H1 (cell line): ENCODE data around the gene ELFN1. TPM values are rescaled to one million over a fixed set of nuclear protein-coding genes. Genes with fewer than 3 reads are reported as not detected.

ENCODE experiments used
- CTCF ChIA-PET: fragments of 300-600 bp; sonication (Branson Sonifier 250); formaldehyde crosslinking; loops from one replicate; lab custom pipeline; 2021; ENCODE audit not compliant: partially characterized antibody; lab: Charles Lee
- POLR2A ChIA-PET: fragments of 300-600 bp; sonication (Branson Sonifier 250); formaldehyde crosslinking; loops from one replicate; lab custom pipeline; 2021; ENCODE audit warnings: inconsistent platforms; ENCODE audit not compliant: partially characterized antibody; lab: Charles Lee
- DNase-seq, 2 experiments: peaks; one replicate each; pipeline versions ENCODE4 v3.0.0 to v3.0.0-alpha.2; 2010 to 2022; ENCODE audit warnings: low spot score in 2 of 2, low read depth in 1 of 2, mixed read lengths in 1 of 2
- FAIRE-seq: peaks from 2 replicates; lab custom pipeline; 2011; peaks lifted over from hg19 to GRCh38; lab: Jason Lieb, UNC
- H2AFZ ChIP-seq: 2 replicates; pipeline ENCODE4 v1.8.1; 2012; ENCODE audit warnings: low read length, inconsistent platforms
- H2AK5ac ChIP-seq: 2 replicates; pipeline ENCODE4 v1.6.1; 2013; ENCODE audit warnings: low read depth, low read length
- H2BK120ac ChIP-seq: replicated peaks from 2 replicates; pipeline ENCODE3; 2013; ENCODE audit warnings: low read depth, low read length, inconsistent platforms
- H2BK12ac ChIP-seq: 2 replicates; pipeline ENCODE4 v1.6.1; 2013; ENCODE audit warnings: low read depth, low read length
- H2BK15ac ChIP-seq: 2 replicates; pipeline ENCODE4 v1.6.1; 2013; ENCODE audit warnings: low read length
- H2BK20ac ChIP-seq: 2 replicates; pipeline ENCODE4 v1.6.1; 2013; ENCODE audit warnings: low read length
- H2BK5ac ChIP-seq: 2 replicates; pipeline ENCODE4 v1.6.1; 2013; ENCODE audit warnings: low read depth, low read length
- H3K14ac ChIP-seq: 2 replicates; pipeline ENCODE4 v1.6.1; 2013; ENCODE audit warnings: inconsistent platforms; ENCODE audit not compliant: insufficient read length
- H3K18ac ChIP-seq: 2 replicates; pipeline ENCODE4 v1.6.1; 2013; ENCODE audit warnings: low read length; ENCODE audit errors: extremely low read depth
- H3K23ac ChIP-seq: 2 replicates; pipeline ENCODE4 v1.6.1; 2013; ENCODE audit warnings: inconsistent platforms; ENCODE audit not compliant: insufficient read length
- H3K23me2 ChIP-seq: 2 replicates; pipeline ENCODE4 v1.6.1; 2013; ENCODE audit warnings: low read depth, low read length
- H3K27ac ChIP-seq: 2 replicates; pipeline ENCODE4 v1.6.1; 2011; ENCODE audit warnings: low read depth, low read length, inconsistent platforms
- H3K27me3 ChIP-seq, 4 experiments: replicated peaks in 1 of 4; 1 replicate in 1 of 4; 2 replicates in 3 of 4; pipeline versions ENCODE4 v1.6.1 to v1.8.1; 2011 to 2013; ENCODE audit warnings: low read length in 3 of 4, mild to moderate bottlenecking in 3 of 4, inconsistent platforms in 2 of 4, mixed read lengths in 2 of 4, moderate library complexity in 1 of 4; ENCODE audit not compliant: control insufficient read depth in 3 of 4, insufficient read depth in 3 of 4; ENCODE audit errors: extremely low read depth in 1 of 4
- H3K36me3 ChIP-seq, 4 experiments: 2 replicates each; pipeline versions ENCODE4 v1.6.1 to v1.8.1; 2011 to 2013; ENCODE audit warnings: mild to moderate bottlenecking in 4 of 4, low read length in 3 of 4, moderate library complexity in 2 of 4, control low read depth in 1 of 4, inconsistent platforms in 1 of 4; ENCODE audit not compliant: insufficient read depth in 4 of 4, control insufficient read depth in 2 of 4
- H3K4ac ChIP-seq: replicated peaks from 2 replicates; pipeline ENCODE3; 2013; ENCODE audit warnings: low read length, low read depth, mixed read lengths, inconsistent platforms; ENCODE audit not compliant: insufficient read length
- H3K4me1 ChIP-seq, 4 experiments: replicated peaks in 1 of 4; 1 replicate in 1 of 4; 2 replicates in 3 of 4; pipeline versions ENCODE4 v1.6.1 to v1.8.1; 2011 to 2013; ENCODE audit warnings: low read length in 3 of 4, inconsistent platforms in 2 of 4, mixed read lengths in 1 of 4; ENCODE audit not compliant: insufficient read depth in 4 of 4, control insufficient read depth in 3 of 4
- H3K4me2 ChIP-seq, 2 experiments: 2 replicates each; pipeline versions ENCODE4 v1.6.1 to v1.8.1; 2011 to 2013; ENCODE audit warnings: low read depth in 2 of 2, low read length in 2 of 2, control low read depth in 1 of 2, inconsistent platforms in 1 of 2, mild to moderate bottlenecking in 1 of 2; ENCODE audit not compliant: insufficient read depth in 1 of 2
- H3K4me3 ChIP-seq, 4 experiments: fragments of 200-600, 300-600 bp in 1 of 4; sonication (generic), shearing (Covaris generic), sonication (Bioruptor Twin) in 1 of 4; 2 replicates each; pipeline versions ENCODE4 v1.5.1 to v1.8.1; 2011 to 2016; ENCODE audit warnings: low read length in 4 of 4, low read depth in 3 of 4, control low read depth in 2 of 4, inconsistent platforms in 2 of 4, mild to moderate bottlenecking in 2 of 4, mixed read lengths in 1 of 4, moderate library complexity in 1 of 4; ENCODE audit not compliant: insufficient read depth in 2 of 4; ENCODE audit errors: extremely low read depth in 1 of 4
- H3K56ac ChIP-seq: replicated peaks from 2 replicates; pipeline ENCODE3; 2013; ENCODE audit warnings: low read depth, mild to moderate bottlenecking, mixed read lengths, low read length, inconsistent platforms; ENCODE audit not compliant: insufficient read length
- H3K79me1 ChIP-seq: 2 replicates; pipeline ENCODE4 v1.6.1; 2013; ENCODE audit warnings: low read depth, low read length, control low read depth
- H3K79me2 ChIP-seq, 2 experiments: 2 replicates each; pipeline versions ENCODE4 v1.6.1 to v1.8.1; 2012 to 2013; ENCODE audit warnings: low read length in 2 of 2, mild to moderate bottlenecking in 2 of 2, inconsistent platforms in 1 of 2; ENCODE audit not compliant: insufficient read depth in 2 of 2, control insufficient read depth in 1 of 2
- H3K9ac ChIP-seq, 4 experiments: replicated peaks in 1 of 4; 1 replicate in 1 of 4; 2 replicates in 3 of 4; pipeline versions ENCODE4 v1.6.1 to v1.8.1; 2011 to 2013; ENCODE audit warnings: low read depth in 3 of 4, low read length in 3 of 4, control low read depth in 2 of 4, mild to moderate bottlenecking in 2 of 4, moderate library complexity in 2 of 4, inconsistent platforms in 1 of 4; ENCODE audit errors: extremely low read depth in 1 of 4
- H3K9me3 ChIP-seq, 2 experiments: 2 replicates each; pipeline versions ENCODE4 v1.6.1 to v1.8.1; 2012 to 2013; ENCODE audit warnings: mild to moderate bottlenecking in 2 of 2, moderate library complexity in 2 of 2, control low read depth in 1 of 2, inconsistent platforms in 1 of 2, low read depth in 1 of 2, low read length in 1 of 2, mixed read lengths in 1 of 2; ENCODE audit not compliant: insufficient read depth in 2 of 2
- H4K20me1 ChIP-seq, 2 experiments: replicated peaks in 1 of 2; 2 replicates each; pipeline versions ENCODE3 to v1.8.1; 2011 to 2013; ENCODE audit warnings: inconsistent platforms in 2 of 2, low read length in 2 of 2, mild to moderate bottlenecking in 1 of 2; ENCODE audit not compliant: insufficient read depth in 2 of 2, control insufficient read depth in 1 of 2
- H4K5ac ChIP-seq: 2 replicates; pipeline ENCODE4 v1.6.1; 2013; ENCODE audit warnings: low read length, low read depth, mixed read lengths, inconsistent platforms; ENCODE audit not compliant: insufficient read length
- H4K8ac ChIP-seq: 2 replicates; pipeline ENCODE4 v1.8.0; 2013; ENCODE audit warnings: mild to moderate bottlenecking, moderate library complexity, low read length, inconsistent platforms; ENCODE audit not compliant: insufficient read depth; ENCODE audit errors: extremely low read depth
- H4K91ac ChIP-seq: replicated peaks from 2 replicates; pipeline ENCODE3; 2013; ENCODE audit warnings: low read length, mixed read lengths, inconsistent platforms; ENCODE audit not compliant: insufficient read length
- CHD2 ChIP-seq: IDR thresholded peaks from 2 replicates; pipeline ENCODE4 v1.6.1; 2012; ENCODE audit warnings: low read length, improper control_type of control experiment
- POLR2AphosphoS5 ChIP-seq: IDR thresholded peaks from 2 replicates; pipeline ENCODE4 v1.6.1; 2011; ENCODE audit warnings: low read depth, low read length
- RAD21 ChIP-seq, 2 experiments: IDR thresholded peaks in 1 of 2; conservative IDR thresholded peaks in 1 of 2; 2 replicates each; pipeline ENCODE4 v1.6.1; 2011; ENCODE audit warnings: low read depth in 2 of 2, low read length in 2 of 2, improper control_type of control experiment in 1 of 2, inconsistent platforms in 1 of 2, mild to moderate bottlenecking in 1 of 2, moderate library complexity in 1 of 2
- RXRA ChIP-seq: IDR thresholded peaks from 2 replicates; pipeline ENCODE4 v1.6.1; 2011; ENCODE audit warnings: low read depth, mild to moderate bottlenecking, low read length, moderate library complexity; ENCODE audit not compliant: insufficient read depth
- SIN3A ChIP-seq, 2 experiments: IDR thresholded peaks in 1 of 2; conservative IDR thresholded peaks in 1 of 2; 2 replicates each; pipeline ENCODE4 v1.6.1; 2011 to 2012; ENCODE audit warnings: low read length in 2 of 2, improper control_type of control experiment in 1 of 2, low read depth in 1 of 2, mild to moderate bottlenecking in 1 of 2
- SP2 ChIP-seq: IDR thresholded peaks from 2 replicates; pipeline ENCODE4 v1.6.1; 2012; ENCODE audit warnings: mild to moderate bottlenecking, low read length, inconsistent platforms
- YY1 ChIP-seq: IDR thresholded peaks from 2 replicates; pipeline ENCODE4 v1.6.1; 2011; ENCODE audit warnings: low read depth, mild to moderate bottlenecking, low read length
- WGBS, 2 experiments: shearing (Covaris generic) in 1 of 2; methylation state at CpG; one replicate each; pipeline versions ENCODE4 v1.1.6 to v1.1.7; 2013 to 2015; ENCODE audit warnings: low lambda C conversion rate in 2 of 2, mixed read lengths in 2 of 2, inconsistent platforms in 1 of 2, low coverage in 1 of 2, missing lambda C conversion rate in 1 of 2; ENCODE audit not compliant: insufficient replicate concordance in 2 of 2, insufficient coverage in 1 of 2, insufficient read length in 1 of 2; ENCODE audit errors: extremely low coverage in 1 of 2, missing lambda C conversion rate in 1 of 2; 5-methylcytosine and 5-hydroxymethylcytosine counted together
- polyA plus RNA-seq, 7 experiments: library from polyadenylated mRNA; depleted of rRNA in 3 of 7; stranded (reverse) in 5 of 7; unstranded in 2 of 7; fragments of >200 nt in 5 of 7; fragments of 200-250 nt in 2 of 7; gene quantifications; 1 replicate in 5 of 7; 2 replicates in 1 of 7; 4 replicates in 1 of 7; pipeline versions ENCODE4 v1.2.1 to v1.2.3, GENCODE V29; 2011 to 2013; ENCODE audit warnings: missing spikeins in 2 of 7, mixed read lengths in 2 of 7
- total RNA-seq: library from RNA; stranded (reverse); fragmentation: NEBNext Ultra II Directional; extraction: Animal tissue kit (Norgen Biotek cat#: 25700); gene quantifications from 2 replicates; pipeline ENCODE4 v1.2.1, GENCODE V29; 2021
- TF ChIP-seq, protein P1 (sequence below): IDR thresholded peaks from 2 replicates; pipeline ENCODE4 v1.6.1; 2011; ENCODE audit warnings: low read length, improper control_type of control experiment

The ELFN1 gene
- total and polyA plus RNA-seq, 2 of the 8 experiments (the other 6 are each of a cell fraction or from before 2014, with no cell fraction given): 2.0 to 4.5 TPM

DNA sequence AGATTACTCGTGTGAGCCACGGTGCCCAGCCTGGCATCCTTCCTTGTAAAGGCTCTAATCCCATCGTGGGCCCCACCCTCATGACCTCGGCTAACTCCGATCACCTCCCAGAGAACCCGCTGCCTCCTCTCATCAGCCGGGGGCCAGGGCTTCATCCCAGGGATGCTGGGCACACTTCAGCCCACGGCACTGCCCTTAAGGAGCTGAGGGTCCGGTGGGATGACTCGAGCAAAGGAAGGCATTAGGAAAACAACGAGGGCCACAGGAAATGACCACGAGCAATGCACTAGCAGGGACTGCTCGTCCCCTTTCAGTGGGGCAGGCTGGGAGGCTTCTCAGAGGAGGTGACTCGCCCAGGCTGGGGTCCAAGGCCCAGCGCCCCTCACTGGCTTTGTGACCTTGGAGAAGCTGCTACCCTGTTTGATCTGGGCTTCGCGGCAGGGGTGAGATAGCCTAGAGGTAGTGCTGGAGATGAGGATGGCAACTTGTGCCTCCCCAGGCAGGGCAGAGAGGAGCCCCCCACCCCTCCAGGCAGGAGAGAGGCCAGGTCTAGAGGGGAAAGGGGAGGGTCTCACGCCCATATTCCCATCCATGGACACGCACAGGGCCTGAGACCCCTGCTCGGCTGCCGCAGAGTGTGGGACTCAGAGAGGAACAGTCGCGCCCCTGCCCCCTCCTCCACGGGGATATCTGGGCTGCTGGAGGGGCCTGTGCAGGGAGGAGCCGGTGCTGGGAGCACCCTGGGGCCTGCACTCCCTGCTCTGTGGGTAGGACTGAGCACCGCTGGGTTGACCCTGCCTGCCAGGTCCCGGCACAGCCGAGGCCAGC lies 26.8 kb downstream of the ELFN1 start:
- Histone ChIP-seq H2AK5ac (no peak overlapping the region), H3K4me3 (no peak overlapping the region), H3K9me3 (no peaks in the 10 kb centered on the region), H4K20me1 (peaks cover 0 to 6% of the 10 kb centered on the region in 2 experiments), H3K27me3 (peaks cover 0 to 2% (median 0%) of the 10 kb centered on the region in 4 experiments; a peak in 1 of 7 replicates), H3K23me2 (no peaks in the 10 kb centered on the region), H3K36me3 (no peaks in the 10 kb centered on the region), H4K5ac (no peak overlapping the region), H3K23ac (no peak overlapping the region), H2AFZ (no peak overlapping the region), H2BK15ac (0 out of 2 replicates have a peak overlapping the region, but pooled peaks have one; percentile 16), H3K9ac (no peak overlapping the region), H3K27ac (no peak overlapping the region), H3K4ac (no peak overlapping the region), H2BK120ac (no peak overlapping the region), H4K8ac (no peak overlapping the region; the same call in 1 of the 2 replicates), H3K79me2 (no peaks in the 10 kb centered on the region), H2BK5ac (0 out of 2 replicates have a peak overlapping the region, but pooled peaks have one; percentile 6), H3K14ac (no peak overlapping the region), H3K4me2 (no peak overlapping the region), H3K56ac (no peak overlapping the region), H3K79me1 (no peaks in the 10 kb centered on the region), H4K91ac (peak overlapping the region; percentile 32), H2BK20ac (no peak overlapping the region), H3K18ac (peak overlapping the region; percentile 32; the same call in 1 of the 2 replicates), H2BK12ac (0 out of 2 replicates have a peak overlapping the region, but pooled peaks have one; percentile 84), H3K4me1 (peaks cover 2 to 14% (median 11%) of the 10 kb centered on the region in 4 experiments)
- FAIRE-seq (no peak), DNase-seq (peak in 1 of 2 experiments; percentile 45)
- CTCF ChIA-PET: no interaction called here
- WGBS, 2 experiments: 88% methylated on average over 27 of the region's 28 CpGs; no CpG with 5 or more reads in 1 of the 2 experiments
- POLR2A ChIA-PET: no interaction called here
- TF ChIP-seq SP2: no peak
- TF ChIP-seq SIN3A (conservative IDR thresholded peaks at IDR 0.05 in 1 of 2, IDR thresholded peaks at IDR 0.05 in 1 of 2; ENCODE audit: low read depth in 1 of 2, low read length in 2 of 2): no peak
- TF ChIP-seq YY1: no peak
- TF ChIP-seq CHD2: no peak
- no peak for TF ChIP-seq POLR2AphosphoS5
- TF ChIP-seq RAD21 (IDR thresholded peaks at IDR 0.05 in 1 of 2, conservative IDR thresholded peaks at IDR 0.05 in 1 of 2; ENCODE audit: low read depth in 2 of 2, low read length in 2 of 2): no peak
- TF ChIP-seq RXRA: no peak
- TF ChIP-seq, protein P1, sequence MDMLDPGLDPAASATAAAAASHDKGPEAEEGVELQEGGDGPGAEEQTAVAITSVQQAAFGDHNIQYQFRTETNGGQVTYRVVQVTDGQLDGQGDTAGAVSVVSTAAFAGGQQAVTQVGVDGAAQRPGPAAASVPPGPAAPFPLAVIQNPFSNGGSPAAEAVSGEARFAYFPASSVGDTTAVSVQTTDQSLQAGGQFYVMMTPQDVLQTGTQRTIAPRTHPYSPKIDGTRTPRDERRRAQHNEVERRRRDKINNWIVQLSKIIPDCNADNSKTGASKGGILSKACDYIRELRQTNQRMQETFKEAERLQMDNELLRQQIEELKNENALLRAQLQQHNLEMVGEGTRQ: no peak
